MG63 (cell line): ENCODE measurements around the gene TBX10. TPM values are rescaled to one million over a fixed set of nuclear protein-coding genes. Genes with fewer than 3 reads are reported as not detected.
"Not testable (repeated sequence)": the region's sequence is repeated elsewhere in the genome, so short reads cannot be mapped to it uniquely, and the experiment has no call there.

Experiments
- DNase-seq: peaks from one replicate; pipeline ENCODE4 v3.0.0-alpha.2; 2020
- H3K27me3 ChIP-seq: fragments of 250-450 bp; sonication (Bioruptor Pico); 2 replicates; pipeline ENCODE4 v1.5.1; 2020; ENCODE audit warnings: mild to moderate bottlenecking, moderate library complexity
- H3K36me3 ChIP-seq: fragments of 250-450 bp; sonication (Bioruptor Pico); 2 replicates; pipeline ENCODE4 v1.5.1; 2020; ENCODE audit warnings: mild to moderate bottlenecking, moderate library complexity
- H3K4me3 ChIP-seq: fragments of 250-450 bp; sonication (Bioruptor Pico); 2 replicates; pipeline ENCODE4 v1.5.1; 2020; ENCODE audit warnings: mild to moderate bottlenecking, moderate library complexity
- H3K9me3 ChIP-seq: fragments of 250-450 bp; sonication (Bioruptor Pico); 2 replicates; pipeline ENCODE4 v1.5.1; 2020; ENCODE audit warnings: mild to moderate bottlenecking, moderate library complexity
- total RNA-seq: library from RNA; depleted of rRNA; stranded (reverse); fragments of >200 nt; shearing (Covaris generic); gene quantifications from 2 replicates; pipeline ENCODE4 v1.2.3, GENCODE V29; 2014; ENCODE audit warnings: low replicate concordance

The TBX10 gene
- total RNA-seq, 1 experiment from 2014 or later: not detected

DNA sequence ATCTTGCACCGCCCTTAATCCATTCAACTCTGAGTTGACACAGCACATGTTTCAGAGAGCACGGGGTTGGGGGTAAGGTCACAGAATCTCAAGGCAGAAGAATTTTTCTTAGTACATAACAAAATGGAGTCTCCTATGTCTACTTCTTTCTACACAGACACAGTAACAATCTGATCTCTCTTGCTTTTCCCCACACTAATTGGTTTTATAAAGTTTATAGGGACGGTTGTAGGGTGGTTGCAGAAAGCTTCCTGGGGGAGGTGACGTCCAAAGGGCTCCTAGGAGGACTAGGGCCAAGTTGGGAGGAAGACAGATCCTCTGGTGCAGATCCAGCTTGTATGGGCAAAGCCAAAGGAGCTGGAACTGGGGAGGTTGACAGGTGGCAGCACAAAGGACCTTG lies 35.4 kb downstream of the TBX10 start:
- H3K27me3 ChIP-seq, H3K9me3 ChIP-seq, DNase-seq, H3K4me3 ChIP-seq: not testable (repeated sequence)
- H3K36me3 ChIP-seq: peaks cover 10% of the 10 kb centered on the region

DNA sequence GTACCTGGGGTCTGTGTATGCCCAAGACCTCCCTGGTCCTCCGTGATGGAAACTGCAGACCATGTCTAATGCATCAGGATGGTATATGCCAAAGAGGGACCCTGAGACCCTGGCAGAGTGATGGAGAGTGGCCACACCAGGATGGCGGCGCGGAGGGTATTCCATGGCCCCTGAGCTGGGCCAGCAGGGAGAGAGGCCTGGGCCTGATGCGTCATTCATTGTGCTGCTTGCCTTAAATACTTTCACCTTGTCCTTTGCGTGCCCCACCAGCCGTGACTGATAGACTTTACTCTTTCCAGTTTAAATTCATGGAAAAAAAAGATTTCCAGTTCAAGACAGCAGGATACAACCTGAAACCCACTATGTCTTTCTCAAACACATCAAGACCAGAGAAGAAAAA lies 38.5 kb downstream of the TBX10 start:
- Histone ChIP-seq H3K27me3 (peaks cover 3% of the 10 kb centered on the region; the same call in 1 of the 2 replicates), H3K9me3 (peaks cover 3% of the 10 kb centered on the region; the same call in 1 of the 2 replicates), H3K4me3 (no peak overlapping the region), H3K36me3 (no peaks in the 10 kb centered on the region)
- DNase-seq: no peak

DNA sequence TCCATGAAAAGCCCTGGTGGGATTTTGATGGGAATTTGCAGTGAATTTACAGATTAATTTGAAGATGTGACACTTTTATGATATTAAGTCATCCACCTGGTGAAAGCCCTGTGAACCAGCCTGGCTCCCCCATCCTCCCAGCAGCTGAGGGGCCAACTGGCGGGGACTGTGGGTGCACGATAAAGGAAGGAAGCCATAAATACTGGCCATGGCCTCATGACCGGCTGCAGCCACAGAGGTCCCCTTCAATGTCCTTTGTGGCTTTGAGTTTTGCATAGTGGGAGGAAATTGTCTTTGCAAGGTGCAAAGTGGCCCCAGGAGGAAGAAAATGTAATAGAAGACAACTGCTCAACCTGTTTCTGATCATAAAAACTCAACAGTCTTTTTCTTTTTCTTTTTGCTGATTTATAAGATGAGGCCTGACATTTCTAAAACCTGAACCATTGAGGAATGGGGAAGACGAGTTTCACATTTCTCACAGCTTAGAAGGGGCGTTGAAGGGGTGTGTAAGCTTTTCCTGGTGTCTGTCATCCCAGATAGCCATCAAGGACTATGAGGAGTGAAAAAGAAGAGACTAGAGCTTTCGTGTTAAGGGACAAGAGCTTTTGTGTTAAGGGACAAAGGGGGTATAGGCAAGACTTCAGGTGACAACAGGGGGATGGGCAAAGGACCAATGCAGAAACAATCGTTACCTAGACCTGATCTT lies 39.1 kb downstream of the TBX10 start:
- H3K36me3 ChIP-seq: no peaks in the 10 kb centered on the region
- no peak for DNase-seq
- peaks cover 3% of the 10 kb centered on the region; the same call in 1 of the 2 replicates for H3K9me3 ChIP-seq
- no peak overlapping the region for H3K4me3 ChIP-seq
- H3K27me3 ChIP-seq: peaks cover 3% of the 10 kb centered on the region; the same call in 1 of the 2 replicates

GRCh38 chr11:67599149-67599548 lies 40.4 kb downstream of the TBX10 start:
- no peak for DNase-seq
- Histone ChIP-seq H3K36me3 (no peaks in the 10 kb centered on the region), H3K27me3 (peaks cover 3% of the 10 kb centered on the region; the same call in 1 of the 2 replicates), H3K9me3 (peaks cover 3% of the 10 kb centered on the region; the same call in 1 of the 2 replicates), H3K4me3 (no peak overlapping the region)

DNA sequence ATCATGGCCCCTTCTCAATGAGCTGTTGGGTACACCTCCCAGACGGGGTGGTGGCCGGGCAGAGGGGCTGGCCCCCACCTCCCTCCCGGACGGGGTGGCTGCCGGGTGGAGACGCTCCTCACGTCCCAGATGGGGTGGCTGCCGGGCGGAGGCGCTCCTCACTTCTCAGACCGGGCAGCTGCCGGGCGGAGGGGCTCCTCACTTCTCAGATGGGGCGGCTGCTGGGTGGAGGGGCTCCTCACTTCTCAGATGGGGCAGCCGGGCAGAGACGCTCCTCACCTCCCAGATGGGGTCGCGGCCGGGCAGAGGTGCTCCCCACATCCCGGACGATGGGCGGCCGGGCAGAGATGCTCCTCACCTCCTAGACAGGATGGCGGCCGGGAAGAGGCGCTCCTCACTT lies 41.6 kb downstream of the TBX10 start:
- not testable (repeated sequence) for DNase-seq, H3K27me3 ChIP-seq

GRCh38 chr11:67597458-67597857 lies 42.1 kb downstream of the TBX10 start:
- not testable (repeated sequence) for H3K36me3 ChIP-seq, H3K4me3 ChIP-seq, DNase-seq, H3K9me3 ChIP-seq, H3K27me3 ChIP-seq

More for the DNA sequence above, 41.6 kb downstream of the TBX10 start:
- H3K4me3 ChIP-seq, H3K9me3 ChIP-seq, H3K36me3 ChIP-seq: not testable (repeated sequence)

GRCh38 chr11:67596753-67597300 lies 42.7 kb downstream of the TBX10 start:
- no peak for DNase-seq

DNA sequence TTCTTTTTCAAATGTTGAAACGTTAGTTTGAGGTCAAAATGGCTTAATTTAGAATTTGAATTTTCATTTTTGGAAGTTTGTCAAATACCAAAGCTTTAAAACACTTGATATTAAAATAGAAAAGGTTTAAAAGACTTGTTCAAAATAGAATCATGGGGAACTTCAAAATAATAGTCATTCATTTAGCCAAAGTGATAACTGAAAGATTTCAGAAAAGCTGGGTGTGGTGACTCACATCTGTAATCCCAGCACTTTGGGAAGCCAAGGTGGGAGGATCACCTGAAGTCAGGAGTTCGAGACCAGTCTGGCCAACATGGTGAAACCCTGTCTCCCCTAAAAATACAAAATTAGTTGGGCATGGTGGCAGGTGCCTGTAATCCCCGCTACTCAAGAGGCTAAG lies 45.1 kb downstream of the TBX10 start:
- Histone ChIP-seq H3K27me3 (no peaks in the 10 kb centered on the region), H3K4me3 (no peak overlapping the region), H3K36me3 (no peaks in the 10 kb centered on the region), H3K9me3 (no peaks in the 10 kb centered on the region)
- DNase-seq: no peak

More at GRCh38 chr11:67596753-67597300, 42.7 kb downstream of the TBX10 start:
- no peaks in the 10 kb centered on the region for H3K9me3 ChIP-seq
- peaks cover 3% of the 10 kb centered on the region; the same call in 1 of the 2 replicates for H3K27me3 ChIP-seq
- H3K4me3 ChIP-seq: no peak overlapping the region
- no peaks in the 10 kb centered on the region for H3K36me3 ChIP-seq

GRCh38 chr11:67593565-67593905 lies 46.0 kb downstream of the TBX10 start:
- no peaks in the 10 kb centered on the region for H3K9me3 ChIP-seq
- no peak for DNase-seq
- no peaks in the 10 kb centered on the region; the same call in 1 of the 2 replicates for H3K36me3 ChIP-seq
- no peaks in the 10 kb centered on the region for H3K27me3 ChIP-seq
- H3K4me3 ChIP-seq: no peak overlapping the region

- Histone ChIP-seq H3K9me3 (no peaks in the 10 kb centered on the region), H3K4me3 (no peak overlapping the region), H3K36me3 (peaks cover 5% of the 10 kb centered on the region), H3K27me3 (no peaks in the 10 kb centered on the region)
- no peak for DNase-seq
Measured at GRCh38 chr11:67592880-67593564, 46.5 kb downstream of the TBX10 start.

DNA sequence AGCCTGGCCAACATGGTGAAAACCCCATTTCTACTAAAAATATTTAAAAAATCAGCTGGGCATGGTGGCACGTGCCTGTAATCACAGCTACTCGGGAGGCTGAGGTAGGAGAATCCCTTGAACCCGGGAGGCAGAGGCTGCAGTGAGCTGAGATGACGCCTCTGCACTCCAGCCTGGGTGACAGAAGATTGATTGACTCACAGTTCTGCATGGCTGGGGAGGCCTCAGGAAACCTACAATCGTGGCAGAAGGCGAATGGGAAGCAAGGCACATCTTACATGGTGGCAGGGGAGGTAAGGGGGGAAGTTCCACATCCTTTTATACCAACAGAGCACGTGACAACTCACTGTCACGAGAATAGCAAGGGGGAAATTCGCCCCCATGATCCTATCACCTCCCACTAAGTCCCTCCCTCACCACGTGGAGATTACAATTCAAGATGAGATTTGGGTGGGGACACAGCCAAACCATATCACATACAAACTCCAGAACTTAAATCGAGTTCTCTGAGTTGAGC lies 50.6 kb downstream of the TBX10 start:
- peaks cover 43% of the 10 kb centered on the region for H3K36me3 ChIP-seq
- DNase-seq, H3K27me3 ChIP-seq, H3K9me3 ChIP-seq, H3K4me3 ChIP-seq: not testable (repeated sequence)

- H3K27me3 ChIP-seq: no peaks in the 10 kb centered on the region
- no peak for DNase-seq
- H3K4me3 ChIP-seq: no peak overlapping the region
- H3K9me3 ChIP-seq: no peaks in the 10 kb centered on the region
- H3K36me3 ChIP-seq: peaks cover 46% of the 10 kb centered on the region
Measured at GRCh38 chr11:67588136-67588503, 51.4 kb downstream of the TBX10 start.

DNA sequence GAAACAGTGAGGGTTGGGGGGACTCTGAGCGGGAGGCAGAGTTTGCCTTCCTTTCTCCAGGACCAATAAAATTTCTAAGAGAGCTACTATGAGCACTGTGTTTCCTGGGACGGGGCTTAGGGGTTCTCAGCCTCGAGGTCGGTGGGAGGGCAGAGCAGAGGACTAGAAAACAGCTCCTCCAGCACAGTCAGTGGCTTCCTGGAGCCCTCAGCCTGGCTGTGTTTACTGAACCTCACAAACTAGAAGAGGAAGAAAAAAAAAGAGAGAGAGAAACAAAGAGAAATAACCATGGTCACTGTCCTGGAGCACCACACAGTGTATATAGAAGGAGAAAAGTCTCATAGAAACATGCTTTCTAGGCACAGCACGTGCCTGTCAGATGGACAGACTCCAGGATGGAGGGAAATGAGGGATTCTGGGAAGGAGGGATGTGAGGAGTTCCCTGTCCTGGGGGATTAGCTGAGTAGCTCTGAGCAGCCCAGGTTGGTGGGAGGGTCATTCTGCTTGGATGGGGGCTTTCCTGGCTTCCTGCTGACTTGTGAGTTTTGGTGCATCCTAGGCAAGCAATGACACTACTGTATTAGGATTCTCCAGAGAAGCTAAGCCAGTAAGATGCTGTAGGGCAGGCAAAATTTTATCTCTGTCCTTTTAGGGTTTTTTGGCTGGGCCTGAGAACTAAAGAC lies 52.9 kb downstream of the TBX10 start:
- Histone ChIP-seq H3K36me3 (peaks cover 46% of the 10 kb centered on the region), H3K9me3 (no peaks in the 10 kb centered on the region), H3K4me3 (no peak overlapping the region), H3K27me3 (no peaks in the 10 kb centered on the region)
- no peak for DNase-seq

GRCh38 chr11:67585911-67586310 lies 53.7 kb downstream of the TBX10 start:
- H3K4me3 ChIP-seq: no peak overlapping the region
- DNase-seq: no peak
- H3K36me3 ChIP-seq: peaks cover 46% of the 10 kb centered on the region
- H3K9me3 ChIP-seq: no peaks in the 10 kb centered on the region
- no peaks in the 10 kb centered on the region for H3K27me3 ChIP-seq

GRCh38 chr11:67584881-67585873 lies 54.4 kb downstream of the TBX10 start:
- Histone ChIP-seq H3K27me3 (no peaks in the 10 kb centered on the region), H3K9me3 (no peaks in the 10 kb centered on the region), H3K36me3 (peaks cover 46% of the 10 kb centered on the region), H3K4me3 (peak overlapping the region; percentile 96)
- DNase-seq: no peak
